GM18951 (cell line): ENCODE measurements around the gene RPL41.
"Not testable (repeated sequence)": the region's sequence is repeated elsewhere in the genome, so short reads cannot be mapped to it uniquely, and the experiment has no call there.

Experiments
- POLR2A ChIP-seq: IDR thresholded peaks from 4 replicates; pipeline ENCODE4 v1.6.1; 2011; ENCODE audit warnings: mild to moderate bottlenecking; ENCODE audit not compliant: insufficient read length, insufficient read depth; ENCODE audit errors: extremely low read depth
- in situ Hi-C: fragments of 300-500 bp; cut with MboI; formaldehyde crosslinking; loops from one replicate; pipeline ENCODE4 v1.12.0; 2022; ENCODE audit warnings: low sequenced_read_pairs, mixed read lengths, inconsistent platforms; ENCODE audit not compliant: unreplicated experiment

RPL41 gene

GRCh38 chr12:56145217-56145616, 28.8 kb downstream of the RPL41 start:
- TF ChIP-seq POLR2A = no peak
- in situ Hi-C loops = no loop called here

GRCh38 chr12:56146492-56147460, 30.3 kb downstream of the RPL41 start:
- in situ Hi-C loops = no loop called here
- TF ChIP-seq POLR2A = no peak

- TF ChIP-seq POLR2A = no peak
- in situ Hi-C loops = no loop called here
These were observed 34.1 kb downstream of the RPL41 start for GRCh38 chr12:56150563-56150962.

GRCh38 chr12:56151672-56152131, 35.3 kb downstream of the RPL41 start:
- TF ChIP-seq POLR2A = peak; percentile 20
- in situ Hi-C loops = no loop called here

GRCh38 chr12:56152132-56152755, 35.8 kb downstream of the RPL41 start, which contains the start of gene MYL6B:
TSS of gene MYL6B (plus strand) at chr12:56152587. CDS start at chr12:56153919, 1,332 bp downstream.
- in situ Hi-C loops = no loop called here
- peak; percentile 81 for TF ChIP-seq POLR2A

DNA sequence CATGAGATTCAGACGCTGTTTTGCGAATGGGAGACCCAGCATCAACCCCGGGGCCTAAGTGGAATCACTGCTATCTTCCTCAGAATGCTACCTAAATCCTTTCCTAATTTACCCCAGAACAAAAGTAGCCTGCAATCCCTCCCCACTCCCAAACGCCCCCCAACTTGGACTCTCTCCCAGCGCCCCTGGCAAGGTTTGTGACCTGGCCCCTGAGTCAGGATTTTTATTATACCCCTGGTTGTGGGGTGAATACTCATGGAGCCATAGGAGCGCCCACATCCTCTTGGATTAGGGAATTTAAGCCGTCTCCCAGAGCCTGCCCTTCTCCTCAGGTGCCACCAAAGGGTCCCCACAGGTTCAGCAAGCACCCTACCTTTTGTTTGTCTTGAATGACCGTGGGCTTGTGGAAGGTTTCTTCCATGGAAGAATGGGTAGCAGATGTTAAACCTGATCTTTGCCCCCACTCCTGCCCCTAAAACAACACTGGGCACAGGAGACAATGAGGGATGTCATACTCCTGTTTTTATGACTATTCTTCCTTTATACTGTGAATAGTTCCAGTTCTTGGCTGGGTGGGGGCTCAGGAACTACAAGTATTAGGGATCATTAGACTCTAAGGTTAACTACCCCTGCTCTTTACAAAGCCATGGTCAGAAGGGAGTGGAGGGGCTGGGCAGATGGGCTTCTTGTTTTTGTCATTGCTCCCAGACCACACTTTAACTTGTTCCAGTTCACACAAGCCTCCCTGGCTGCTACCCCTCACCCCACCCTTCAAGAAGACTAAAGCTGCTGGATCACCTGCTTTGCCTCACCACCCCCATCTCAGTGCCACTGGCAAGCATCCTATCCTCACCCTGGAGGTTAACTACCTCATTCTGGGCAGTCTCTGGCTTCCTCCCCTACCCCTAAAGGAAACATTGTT, 36.6 kb downstream of the RPL41 start:
- TF ChIP-seq POLR2A = no peak
- in situ Hi-C loops = no loop called here

GRCh38 chr12:56153678-56154065, 37.2 kb downstream of the RPL41 start:
- in situ Hi-C loops = no loop called here
- no peak for TF ChIP-seq POLR2A

GRCh38 chr12:56154246-56154771, 37.9 kb downstream of the RPL41 start:
- no peak for TF ChIP-seq POLR2A
- in situ Hi-C loops = no loop called here

- TF ChIP-seq POLR2A = no peak
- in situ Hi-C loops = no loop called here
These were observed 38.4 kb downstream of the RPL41 start for GRCh38 chr12:56154818-56155217.

DNA sequence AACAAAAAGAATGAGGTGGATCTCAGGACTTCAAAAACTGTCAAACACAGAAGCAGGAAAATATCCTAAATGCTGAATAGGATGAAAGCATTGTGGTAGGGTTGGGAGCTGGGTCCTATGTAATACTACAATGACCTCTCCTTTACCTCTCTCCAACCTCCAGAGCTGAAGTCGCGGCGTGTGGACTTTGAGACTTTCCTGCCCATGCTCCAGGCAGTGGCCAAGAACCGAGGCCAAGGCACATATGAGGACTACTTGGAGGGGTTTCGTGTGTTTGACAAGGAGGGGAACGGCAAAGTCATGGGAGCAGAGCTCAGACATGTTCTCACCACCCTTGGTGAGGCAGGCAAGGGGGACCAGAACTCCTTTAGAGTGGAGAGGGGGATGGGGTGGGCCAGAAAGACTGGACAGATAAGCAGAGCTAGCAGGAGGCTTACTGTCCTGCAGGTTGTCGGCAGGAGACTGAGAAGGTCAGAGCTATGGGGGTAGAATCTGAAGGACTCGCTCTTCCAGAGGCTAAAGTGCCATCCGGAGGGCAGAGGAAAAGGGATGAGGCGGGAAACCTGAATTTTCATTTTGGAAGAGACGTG, 38.9 kb downstream of the RPL41 start:
- no peak for TF ChIP-seq POLR2A

DNA sequence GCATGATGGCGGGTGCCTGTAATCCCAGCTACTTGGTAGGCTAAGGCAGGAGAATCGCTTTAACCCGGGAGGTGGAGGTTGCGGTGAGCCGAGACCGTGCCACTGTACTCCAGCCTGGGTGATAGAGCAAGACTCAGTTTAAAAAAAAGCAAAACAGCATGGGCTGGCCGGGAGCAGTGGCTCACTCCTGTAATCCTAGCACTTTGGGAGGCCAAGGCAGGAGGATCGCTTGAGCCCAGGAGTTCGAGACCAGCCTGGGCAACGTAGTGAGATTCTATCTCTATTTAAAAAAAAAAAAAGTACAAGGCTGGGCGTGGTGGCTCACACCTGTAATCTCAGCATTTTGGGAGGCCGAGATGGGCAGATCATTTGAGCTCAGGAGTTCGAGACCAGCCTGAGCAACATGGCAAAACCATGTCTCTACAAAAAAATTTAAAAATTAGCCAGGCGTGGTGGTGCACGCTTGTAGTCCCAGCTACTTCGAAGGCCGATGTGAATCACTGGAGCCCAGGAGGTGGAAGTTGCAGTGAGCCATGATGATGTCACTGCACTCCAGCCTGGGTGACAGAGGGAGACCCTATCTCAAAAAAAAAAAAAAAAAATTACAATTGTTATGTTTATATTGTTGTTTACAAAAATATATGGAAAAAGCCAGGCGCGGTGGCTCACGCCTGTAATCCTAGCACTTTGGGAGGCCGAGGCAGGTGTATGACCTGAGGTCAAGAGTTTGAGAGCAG, 40.2 kb downstream of the RPL41 start:
- in situ Hi-C loops = not testable (repeated sequence)

More for the DNA sequence above, 38.9 kb downstream of the RPL41 start:
- in situ Hi-C loops = no loop called here
